Breast epithelium (tissue), 3 donors: Measurements from ENCODE around the gene POLR1E.

Experiments
- CTCF ChIP-seq, 3 donors: fragments of 450-650 bp; IDR thresholded peaks; one replicate each; pipeline ENCODE4 v1.5.1; 2016 to 2017; ENCODE audit warnings: antibody characterized with exemption in 3 of 3, mild to moderate bottlenecking in 3 of 3, moderate library complexity in 3 of 3
- POLR2A ChIP-seq: fragments of 450-650 bp; IDR thresholded peaks from one replicate; pipeline ENCODE4 v1.6.1; 2016; ENCODE audit warnings: antibody characterized with exemption, mild to moderate bottlenecking, moderate library complexity
- POLR2AphosphoS5 ChIP-seq, 3 donors: sonication (generic); formaldehyde crosslinking; IDR thresholded peaks; one replicate each; pipeline ENCODE4 v1.6.1; 2017; ENCODE audit warnings: antibody characterized with exemption in 3 of 3

- TF ChIP-seq CTCF (IDR thresholded peaks at IDR 0.05) (no peak), POLR2A (no peak), POLR2AphosphoS5 (IDR thresholded peaks at IDR 0.05) (no peak)
These were observed 22.5 kb downstream of the POLR1E start for GRCh38 chr9:37508135-37508833.
